ENCODE measurements around the gene VPS72. TPM values are rescaled to one million over a fixed set of nuclear protein-coding genes. Genes with fewer than 3 reads are reported as not detected.
A peak's percentile ranks its signal among the peaks of the same experiment; 100 is the strongest.

The VPS72 gene
- total RNA-seq (2013; cell fraction: nucleolus; rRNA removed) = 16.4 and 18.4 TPM in 2 replicates
- total RNA-seq (2014; rRNA removed) (52.5 and 53.7 TPM in 2 replicates), total RNA-seq (2014; rRNA removed; fragmentation: Illumina TruSeq; extraction: Trizol) (40.6 and 47.5 TPM in 2 replicates), total RNA-seq (2021) (56.5 and 58.4 TPM in 2 replicates), polyA plus RNA-seq (2011; rRNA removed) (73.7 and 96.0 TPM in 2 replicates), polyA plus RNA-seq (2014; fragmentation: Illumina TruSeq; extraction: Trizol) (77.8 and 85.4 TPM in 2 replicates), polyA plus RNA-seq (2014; fragmentation: Nextera tagmentation; extraction: Ambion mirVana) (1 to 10 TPM; 6.7 to 9.0 TPM), polyA plus RNA-seq (2014; rRNA removed) (56.0 and 57.7 TPM in 2 replicates), polyA plus RNA-seq (2016; fragmentation: Nextera tagmentation; extraction: Ambion mirVana) (10 to 100 TPM; 63.7 to 67.5 TPM), polyA minus RNA-seq (2011; rRNA and poly(A)+ RNA removed) (19.7 and 32.2 TPM in 2 replicates), Bru-seq, nascent RNA (percentile 67 among the genes with signal in this experiment), BruChase-seq, experiment 1, labeled RNA remaining after a 6-hour chase (percentile 72 among the genes with signal in this experiment), BruChase-seq, experiment 2, labeled RNA remaining after a 2-hour chase (percentile 70 among the genes with signal in this experiment)
- 19.3 TPM for polyA plus RNA-seq (2011; ENCODE audit: low read depth)
- polyA plus RNA-seq (2011; cell fraction: cytosol; rRNA removed) = 47.3 and 54.0 TPM in 2 replicates
- polyA plus RNA-seq (2011; cell fraction: nucleus; rRNA removed) = 29.2 and 31.1 TPM in 2 replicates
- polyA plus RNA-seq (2012) = 25.8 and 26.8 TPM in 2 replicates
- 11.9 and 13.0 TPM in 2 replicates for polyA minus RNA-seq (2011; cell fraction: cytosol; rRNA and poly(A)+ RNA removed)
- 5.9 and 8.9 TPM in 2 replicates for polyA minus RNA-seq (2011; cell fraction: nucleus; rRNA and poly(A)+ RNA removed)
- long read RNA-seq, experiment 1, transcript VPS72-202 (6 exons, 1,527 nt) = major isoform, 41 of 46 reads
- long read RNA-seq, experiment 1, partial matches to known transcripts = 0 of 46 reads
- long read RNA-seq, experiment 1, other reads (novel, unspliced or antisense) = 5 of 46 reads
- long read RNA-seq, experiment 2, transcript VPS72-202 (6 exons, 1,527 nt) = major isoform, 26 of 27 reads
- long read RNA-seq, experiment 2, partial matches to known transcripts = 0 of 27 reads
- long read RNA-seq, experiment 2, other reads (novel, unspliced or antisense) = 1 of 27 reads

DNA sequence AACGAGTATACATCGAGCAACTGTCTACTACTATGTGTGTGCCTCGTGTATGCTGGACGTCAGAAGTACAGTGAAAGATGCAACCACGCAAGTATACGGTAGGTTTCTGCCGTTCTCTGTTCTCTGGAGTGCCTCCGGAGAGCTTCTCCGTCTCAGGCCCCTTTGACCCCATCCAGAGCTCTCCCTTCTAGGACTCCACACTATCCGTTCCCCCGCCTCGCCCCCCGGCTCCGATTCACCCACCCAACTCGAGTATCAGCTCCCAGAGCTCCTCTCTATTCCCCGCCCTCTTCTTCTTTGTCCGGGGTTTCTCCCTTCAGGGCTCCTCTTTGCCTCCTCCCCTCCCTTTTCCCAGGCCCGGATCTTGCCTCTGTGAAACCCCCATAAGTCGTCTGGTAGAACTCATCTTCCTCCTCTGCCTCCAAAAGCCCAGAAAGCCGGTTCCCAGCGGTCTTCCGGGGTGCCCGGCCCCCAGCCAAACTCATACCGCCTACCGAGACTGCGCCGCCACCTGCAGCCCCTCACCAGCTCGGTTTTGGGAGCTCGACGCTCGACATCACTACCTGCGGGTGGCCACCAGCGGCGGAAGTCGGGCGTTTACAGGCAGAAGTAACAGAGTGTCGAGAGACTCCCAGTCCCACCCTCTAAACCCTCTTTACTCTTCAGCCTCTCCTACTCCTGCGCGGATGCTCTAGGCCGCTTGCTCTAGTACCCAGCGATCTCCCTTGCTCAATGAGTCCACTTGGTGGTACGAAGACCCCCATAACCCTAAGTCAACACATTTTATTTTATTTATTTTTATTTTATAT is at the start of gene VPS72:
VPS72 (minus strand) TSS at position 561 of the 809 bp plus-strand sequence; CDS start at position 485, 76 bp downstream.
- whole genome bisulfite sequencing (ENCODE audit: insufficient coverage, insufficient replicate concordance, low lambda C conversion rate, missing lambda C conversion rate) = under 1% methylated on average over 37 of the region's 42 CpGs
- CTCF ChIA-PET = interaction anchor here (0.6 to 4.2 kb wide), 12 partner anchors 15 to 649 kb away, joined by 3 to 38 read pairs (median 4); partner anchors contain the start of genes LYSMD1, PSMD4, SCNM1 and TNFAIP8L2
- ATAC-seq (peak; percentile 92), DNase-seq (ENCODE audit: low read depth, low spot score) (peak; percentile 72), FAIRE-seq (peak; percentile 38)
- Histone ChIP-seq H3K9me3 (replicated peaks; ENCODE audit: control insufficient read depth, insufficient read depth, low read length) (no peaks in the 10 kb centered on the region), H3K27ac (ENCODE audit: control insufficient read depth, insufficient read depth) (peak within 1 kb of the TSS; percentile 87), H3K4me3 (peak within 1 kb of the TSS; percentile 76), H3K9ac (ENCODE audit: control insufficient read depth, insufficient read depth, low read length) (peak within 1 kb of the TSS; percentile 86), H3K27me3 (replicated peaks in 1 of 2; ENCODE audit: control insufficient read depth in 2 of 2, insufficient read depth in 2 of 2, low read length in 1 of 2) (no peaks in the 10 kb centered on the region), H4K20me1 (ENCODE audit: control insufficient read depth, insufficient read depth) (no peaks in the 10 kb centered on the region), H3K4me2 (ENCODE audit: control insufficient read depth, insufficient read depth) (peak within 1 kb of the TSS; percentile 91), H2AFZ (ENCODE audit: control insufficient read depth, low read depth, low read length) (peak within 1 kb of the TSS; percentile 82), H3K4me1 (ENCODE audit: control insufficient read depth, insufficient read depth, low read length) (peaks cover 4% of the 10 kb centered on the region; the same call in 1 of the 2 replicates), H3K79me2 (ENCODE audit: control insufficient read depth, insufficient read depth, low read length) (peaks cover 24% of the 10 kb centered on the region), H3K36me3 (ENCODE audit: control insufficient read depth in 2 of 2, insufficient read depth in 2 of 2, low read length in 1 of 2) (peaks cover 0 to 6% of the 10 kb centered on the region in 2 experiments; a peak in 2 of 4 replicates)
- BruUV-seq (replicated peaks) = no TSS peak
- POLR2A ChIA-PET = interaction anchor here (0.7 to 2.6 kb wide), 17 partner anchors 9 to 210 kb away, joined by 3 to 16 read pairs (median 3); partner anchors contain the start of genes LYSMD1, MLLT11, PI4KB and PIP5K1A
- in situ Hi-C loops (cut with MboI) = loop anchor here (5.0 kb wide), 1 partner anchor 152 kb away; no protein-coding TSS in a partner anchor
- intact Hi-C loops (cut with micrococcal nuclease; ENCODE audit: unreplicated experiment) = loop anchor here (2.0 kb wide), 1 partner anchor 91 kb away; no protein-coding TSS in a partner anchor
- RAD21 ChIA-PET (ENCODE audit: unreplicated experiment) = interaction anchor here (0.9 to 2.7 kb wide), 12 partner anchors 11 to 209 kb away, joined by 3 to 20 read pairs (median 5); partner anchors contain the start of genes MINDY1, PI4KB, PSMB4 and PSMD4
- SMC1A ChIA-PET (ENCODE audit: uncharacterized antibody, unreplicated experiment) = interaction anchor here (0.6 to 3.2 kb wide), 8 partner anchors 24 to 92 kb away, joined by 3 to 12 read pairs (median 4); partner anchors contain the start of genes LYSMD1, SCNM1, TNFAIP8L2 and ZNF687
- TF ChIP-seq PAX5 (IDR thresholded peaks at IDR 0.05; ENCODE audit: borderline replicate concordance, low read depth, low read length) (no peak), MEF2A (IDR thresholded peaks at IDR 0.05; ENCODE audit: insufficient read depth, low read depth, low read length) (peak; percentile 83), ZNF24 (IDR thresholded peaks at IDR 0.05) (no peak), BACH1 (IDR thresholded peaks at IDR 0.05; ENCODE audit: borderline replicate concordance) (peak; percentile 36; the same call in 1 of the 2 replicates), RELA (IDR thresholded peaks at IDR 0.05; ENCODE audit: borderline replicate concordance, partially characterized antibody) (peak; percentile 92), EED (IDR thresholded peaks at IDR 0.05; ENCODE audit: low read depth) (peak; percentile 20; the same call in 1 of the 2 replicates), HCFC1 (IDR thresholded peaks at IDR 0.05; ENCODE audit: low read length) (peak; percentile 81), TARDBP (IDR thresholded peaks at IDR 0.05; ENCODE audit: borderline replicate concordance) (0 out of 2 replicates have a peak, but pooled peaks have one; percentile 69), ZNF207 (IDR thresholded peaks at IDR 0.05; ENCODE audit: borderline replicate concordance) (peak; percentile 93), LARP7 (IDR thresholded peaks at IDR 0.05) (0 out of 2 replicates have a peak, but pooled peaks have one; percentile 16), IRF3 (IDR thresholded peaks at IDR 0.05) (no peak), SUPT20H (IDR thresholded peaks at IDR 0.05; ENCODE audit: borderline replicate concordance, control insufficient read depth, low read depth, low read length) (no peak), NR2F1 (conservative IDR thresholded peaks at IDR 0.05) (no peak; the same call in 1 of the 2 replicates)
- TF ChIP-seq, protein P1, sequence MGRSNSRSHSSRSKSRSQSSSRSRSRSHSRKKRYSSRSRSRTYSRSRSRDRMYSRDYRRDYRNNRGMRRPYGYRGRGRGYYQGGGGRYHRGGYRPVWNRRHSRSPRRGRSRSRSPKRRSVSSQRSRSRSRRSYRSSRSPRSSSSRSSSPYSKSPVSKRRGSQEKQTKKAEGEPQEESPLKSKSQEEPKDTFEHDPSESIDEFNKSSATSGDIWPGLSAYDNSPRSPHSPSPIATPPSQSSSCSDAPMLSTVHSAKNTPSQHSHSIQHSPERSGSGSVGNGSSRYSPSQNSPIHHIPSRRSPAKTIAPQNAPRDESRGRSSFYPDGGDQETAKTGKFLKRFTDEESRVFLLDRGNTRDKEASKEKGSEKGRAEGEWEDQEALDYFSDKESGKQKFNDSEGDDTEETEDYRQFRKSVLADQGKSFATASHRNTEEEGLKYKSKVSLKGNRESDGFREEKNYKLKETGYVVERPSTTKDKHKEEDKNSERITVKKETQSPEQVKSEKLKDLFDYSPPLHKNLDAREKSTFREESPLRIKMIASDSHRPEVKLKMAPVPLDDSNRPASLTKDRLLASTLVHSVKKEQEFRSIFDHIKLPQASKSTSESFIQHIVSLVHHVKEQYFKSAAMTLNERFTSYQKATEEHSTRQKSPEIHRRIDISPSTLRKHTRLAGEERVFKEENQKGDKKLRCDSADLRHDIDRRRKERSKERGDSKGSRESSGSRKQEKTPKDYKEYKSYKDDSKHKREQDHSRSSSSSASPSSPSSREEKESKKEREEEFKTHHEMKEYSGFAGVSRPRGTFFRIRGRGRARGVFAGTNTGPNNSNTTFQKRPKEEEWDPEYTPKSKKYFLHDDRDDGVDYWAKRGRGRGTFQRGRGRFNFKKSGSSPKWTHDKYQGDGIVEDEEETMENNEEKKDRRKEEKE (IDR thresholded peaks at IDR 0.05) = no peak
